IMR-90 (cell line): ENCODE data around the gene CLDN19. TPM values are rescaled to one million over a fixed set of nuclear protein-coding genes. Genes with fewer than 3 reads are reported as not detected.
"Not testable (repeated sequence)": the region's sequence is repeated elsewhere in the genome, so short reads cannot be mapped to it uniquely, and the experiment has no call there.

ENCODE experiments used
- ATAC-seq: fragments of 200-7000 bp; cut with Tn5 transposase; 2 replicates; pipeline ENCODE4 v1.9.1; 2020; ENCODE audit warnings: low read depth, mild to moderate bottlenecking, moderate library complexity
- BruUV-seq: library from RNA; stranded (reverse); fragments of 400-500 nt; replicated peaks from 2 replicates; lab custom pipeline; 2021; lab: Mats Ljungman, UMichigan
- CTCF ChIA-PET: fragments of 300-600 bp; formaldehyde crosslinking; extraction: SDS; loops from one replicate; lab custom pipeline; 2021; ENCODE audit warnings: antibody characterized with exemption; lab: Yijun Ruan, JAX
- POLR2A ChIA-PET: fragments of 300-600 bp; sonication (Branson Sonifier 250); formaldehyde crosslinking; loops from one replicate; lab custom pipeline; 2022; ENCODE audit warnings: antibody characterized with exemption; ENCODE audit not compliant: unreplicated experiment; lab: Charles Lee
- DNase-seq: peaks from one replicate; pipeline ENCODE4 v3.0.0; 2013
- H2AFZ ChIP-seq: replicated peaks from 2 replicates; pipeline ENCODE3; 2013; ENCODE audit warnings: low read length, mild to moderate bottlenecking; ENCODE audit not compliant: poor library complexity
- H2AK5ac ChIP-seq: 2 replicates; pipeline ENCODE4 v1.6.1; 2013; ENCODE audit warnings: low read depth, low read length, inconsistent platforms
- H2AK9ac ChIP-seq: replicated peaks from 2 replicates; pipeline ENCODE3; 2013; ENCODE audit warnings: mild to moderate bottlenecking, low read depth, low read length, moderate library complexity; ENCODE audit not compliant: poor library complexity
- H2BK120ac ChIP-seq: 2 replicates; pipeline ENCODE4 v1.6.1; 2013; ENCODE audit warnings: low read depth, low read length, inconsistent platforms
- H2BK15ac ChIP-seq: 3 replicates; pipeline ENCODE4 v1.6.1; 2013; ENCODE audit warnings: low read depth, low read length, inconsistent platforms
- H2BK20ac ChIP-seq: 2 replicates; pipeline ENCODE4 v1.6.1; 2013; ENCODE audit warnings: low read depth, mild to moderate bottlenecking, inconsistent platforms, low read length, moderate library complexity
- H2BK5ac ChIP-seq: 2 replicates; pipeline ENCODE4 v1.6.1; 2013; ENCODE audit warnings: mild to moderate bottlenecking, low read depth, low read length, inconsistent platforms; ENCODE audit not compliant: poor library complexity, severe bottlenecking
- H3K14ac ChIP-seq: replicated peaks from 2 replicates; pipeline ENCODE4 v1.6.1; 2013; ENCODE audit warnings: low read depth, low read length, inconsistent platforms
- H3K18ac ChIP-seq: 2 replicates; pipeline ENCODE4 v1.6.1; 2013; ENCODE audit warnings: low read depth, low read length, control low read depth
- H3K23ac ChIP-seq: 2 replicates; pipeline ENCODE4 v1.6.1; 2013; ENCODE audit warnings: low read depth, low read length, inconsistent platforms
- H3K27ac ChIP-seq: 2 replicates; pipeline ENCODE4 v1.5.1; 2013; ENCODE audit warnings: mild to moderate bottlenecking, control low read depth, low read length; ENCODE audit not compliant: insufficient read depth
- H3K27me3 ChIP-seq: 2 replicates; pipeline ENCODE4 v1.6.1; 2013; ENCODE audit warnings: low read length; ENCODE audit not compliant: control insufficient read depth, insufficient read depth
- H3K36me3 ChIP-seq: 2 replicates; pipeline ENCODE4 v1.6.1; 2013; ENCODE audit warnings: low read length, mixed read lengths; ENCODE audit not compliant: control insufficient read depth, insufficient read depth
- H3K4ac ChIP-seq: 2 replicates; pipeline ENCODE4 v1.6.1; 2013; ENCODE audit warnings: low read depth, low read length, inconsistent platforms
- H3K4me1 ChIP-seq: 2 replicates; pipeline ENCODE4 v1.6.1; 2013; ENCODE audit warnings: low read length, mixed read lengths; ENCODE audit not compliant: control insufficient read depth, insufficient read depth
- H3K4me2 ChIP-seq: 2 replicates; pipeline ENCODE4 v1.6.1; 2013; ENCODE audit warnings: low read depth, mild to moderate bottlenecking, control low read depth, low read length, moderate library complexity
- H3K4me3 ChIP-seq: 2 replicates; pipeline ENCODE4 v1.5.1; 2013; ENCODE audit warnings: low read depth, mild to moderate bottlenecking, control low read depth, low read length, moderate library complexity; ENCODE audit not compliant: insufficient read depth
- H3K56ac ChIP-seq: 2 replicates; pipeline ENCODE4 v1.6.1; 2013; ENCODE audit warnings: low read length, inconsistent platforms; ENCODE audit not compliant: insufficient read depth; ENCODE audit errors: extremely low read depth
- H3K79me1 ChIP-seq, 2 experiments: 2 replicates each; pipeline ENCODE4 v1.6.1; 2013; ENCODE audit warnings: low read length in 2 of 2, inconsistent platforms in 1 of 2, low read depth in 1 of 2
- H3K9ac ChIP-seq: 2 replicates; pipeline ENCODE4 v1.6.1; 2013; ENCODE audit warnings: low read depth, low read length, control low read depth
- H3K9me1 ChIP-seq: 2 replicates; pipeline ENCODE4 v1.6.1; 2013; ENCODE audit warnings: low read length, inconsistent platforms; ENCODE audit not compliant: insufficient read depth
- H3K9me3 ChIP-seq: 2 replicates; pipeline ENCODE4 v1.6.1; 2013; ENCODE audit warnings: low read length; ENCODE audit not compliant: control insufficient read depth, insufficient read depth
- H4K20me1 ChIP-seq: 2 replicates; pipeline ENCODE4 v1.6.1; 2013; ENCODE audit warnings: low read length, inconsistent platforms; ENCODE audit not compliant: insufficient read depth
- H4K5ac ChIP-seq: 2 replicates; pipeline ENCODE4 v1.6.1; 2013; ENCODE audit warnings: mild to moderate bottlenecking, low read depth, low read length, control low read depth
- H4K8ac ChIP-seq, 2 experiments: 2 replicates each; pipeline ENCODE4 v1.6.1; 2013; ENCODE audit warnings: low read depth in 2 of 2, low read length in 2 of 2, control low read depth in 1 of 2, inconsistent platforms in 1 of 2
- H4K91ac ChIP-seq: 2 replicates; pipeline ENCODE4 v1.6.1; 2013; ENCODE audit warnings: low read depth, low read length, inconsistent platforms; ENCODE audit not compliant: insufficient read depth
- WGBS, 2 experiments: methylation state at CpG; one replicate each; pipeline versions ENCODE4 v1.1.5 to v1.1.7; 2013; ENCODE audit warnings: missing lambda C conversion rate in 2 of 2; ENCODE audit not compliant: insufficient read length in 1 of 2; ENCODE audit errors: extremely low coverage in 2 of 2; 5-methylcytosine and 5-hydroxymethylcytosine counted together
- dilution Hi-C: fragments of 300-500 bp; cut with HindIII; formaldehyde crosslinking; loops from one replicate; pipeline ENCODE4 v1.14.3; 2018; ENCODE audit warnings: low sequenced_read_pairs; ENCODE audit not compliant: unreplicated experiment
- in situ Hi-C: fragments of 300-500 bp; cut with MboI; formaldehyde crosslinking; loops from 3 replicates; pipeline ENCODE4 v1.14.3; 2019; ENCODE audit warnings: low sequenced_read_pairs, inconsistent platforms, mixed read lengths
- intact Hi-C: fragments of 100-400 bp; cut with micrococcal nuclease; formaldehyde crosslinking; loops from 2 replicates; pipeline ENCODE4 v1.10.0; 2022
- polyA plus RNA-seq, 3 experiments: library from polyadenylated mRNA; depleted of rRNA; stranded (reverse); fragments of >200 nt; gene quantifications; 2 replicates each; pipeline ENCODE4 v1.2.3, GENCODE V29; 2012; ENCODE audit warnings: low replicate concordance in 1 of 3
- total RNA-seq: library from RNA; depleted of rRNA; stranded (reverse); fragments of >200 nt; gene quantifications from 2 replicates; pipeline ENCODE4 v1.2.3, GENCODE V29; 2012

The CLDN19 gene
- total and polyA plus RNA-seq, 2 of the 4 experiments (the other 2 are of a cell fraction), result not detected

DNA sequence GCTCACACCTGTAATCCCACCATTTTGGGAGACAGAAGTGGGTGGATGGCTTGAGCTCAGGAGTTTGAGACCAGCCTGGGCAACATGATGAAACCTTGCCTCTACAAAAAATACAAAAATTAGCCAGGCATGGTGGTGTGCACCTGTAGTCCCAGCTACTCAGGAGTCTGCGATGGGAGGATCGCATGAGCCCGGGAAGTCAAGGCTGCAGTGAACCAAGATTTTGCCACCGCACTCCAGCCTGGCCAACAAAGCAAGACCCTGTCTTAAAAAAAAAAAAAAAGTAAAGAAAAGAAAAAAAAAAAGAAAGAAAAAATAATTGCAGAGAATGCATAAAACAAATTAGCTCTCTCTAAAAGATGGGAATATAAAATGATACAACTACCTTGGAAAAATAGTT is 14.2 kb downstream of the CLDN19 start:
- H2BK20ac ChIP-seq, intact Hi-C loops, H3K27me3 ChIP-seq, ATAC-seq, H2AK5ac ChIP-seq, dilution Hi-C loops, H4K5ac ChIP-seq, H3K27ac ChIP-seq, H3K79me1 ChIP-seq, H3K18ac ChIP-seq, H3K9me1 ChIP-seq, H2AFZ ChIP-seq, H3K4me3 ChIP-seq, H3K14ac ChIP-seq, H2BK120ac ChIP-seq, DNase-seq, H3K56ac ChIP-seq, H3K4ac ChIP-seq, H4K8ac ChIP-seq, H4K91ac ChIP-seq, H3K9ac ChIP-seq, H3K9me3 ChIP-seq, H3K23ac ChIP-seq, BruUV-seq, H3K36me3 ChIP-seq, in situ Hi-C loops, H4K20me1 ChIP-seq, H2AK9ac ChIP-seq, CTCF ChIA-PET, POLR2A ChIA-PET, H3K4me1 ChIP-seq, H3K4me2 ChIP-seq, H2BK5ac ChIP-seq, H2BK15ac ChIP-seq: not testable (repeated sequence)
- WGBS, 2 experiments, result no CpG with 5 or more reads among the region's 4 CpGs
